Testis (tissue), 3 donors: ENCODE data around the gene SMAP1. TPM values are rescaled to one million over a fixed set of nuclear protein-coding genes. Genes with fewer than 3 reads are reported as not detected.

Experiments
- DNase-seq: peaks from one replicate; pipeline ENCODE4 v3.0.0-alpha.2; 2019
- H3K27ac ChIP-seq, 2 donors: fragments of 200-600 bp; sonication (generic); one replicate each; pipeline ENCODE4 v1.5.1; 2019
- H3K27me3 ChIP-seq: fragments of 200-600 bp; sonication (generic); one replicate; pipeline ENCODE4 v1.5.1; 2019
- H3K36me3 ChIP-seq: fragments of 200-600 bp; sonication (generic); one replicate; pipeline ENCODE4 v1.5.1; 2017; ENCODE audit warnings: low read depth; ENCODE audit errors: missing control alignments
- H3K4me1 ChIP-seq: fragments of 200-600 bp; sonication (generic); one replicate; pipeline ENCODE4 v1.5.1; 2019
- H3K4me3 ChIP-seq, 2 donors: fragments of 200-600 bp; sonication (generic); one replicate each; pipeline ENCODE4 v1.5.1; 2017 to 2019
- H3K9me3 ChIP-seq: fragments of 200-600 bp; sonication (generic); one replicate; pipeline ENCODE4 v1.5.1; 2017
- POLR2A ChIP-seq: fragments of 450-650 bp; IDR thresholded peaks from one replicate; pipeline ENCODE4 v1.6.1; 2017; ENCODE audit warnings: antibody characterized with exemption, mild to moderate bottlenecking, moderate library complexity
- WGBS, 2 donors: methylation state at CpG; one replicate each; pipeline ENCODE4 v1.1.5; 2018; 5-methylcytosine and 5-hydroxymethylcytosine counted together
- intact Hi-C: fragments of 100-400 bp; cut with DNase I; formaldehyde crosslinking; loops from one replicate; pipeline ENCODE4 v1.15.1; 2023; ENCODE audit warnings: low total_unique reads
- polyA plus RNA-seq: library from polyadenylated mRNA; stranded (reverse); fragments of 350-450 nt; fragmentation: Illumina TruSeq; extraction: RNeasy Lipid Tissue Mini Kit (QIAGEN cat#74804); gene quantifications from one replicate; pipeline ENCODE4 v1.2.3, GENCODE V29; 2014; ENCODE audit warnings: low read depth, low replicate concordance; ENCODE audit not compliant: insufficient read depth
- total RNA-seq, 2 donors: library from RNA; depleted of rRNA; stranded (reverse); fragments of >200 nt; gene quantifications; one replicate each; pipeline ENCODE4 v1.2.3, GENCODE V29; 2016
- TF ChIP-seq, protein P1 (sequence below), 3 experiments: fragments of 450-650 bp in 2 of 3; fragments of 200-600 bp in 1 of 3; sonication (generic) in 1 of 3; IDR thresholded peaks; one replicate each; pipeline ENCODE4 v1.5.1; 2016 to 2019; ENCODE audit warnings: antibody characterized with exemption in 3 of 3, mild to moderate bottlenecking in 2 of 3, moderate library complexity in 1 of 3

The SMAP1 gene
- total and polyA plus RNA-seq, 3 donors from 2014 or later = 36.1 to 43.3 (median 41.6) TPM

DNA sequence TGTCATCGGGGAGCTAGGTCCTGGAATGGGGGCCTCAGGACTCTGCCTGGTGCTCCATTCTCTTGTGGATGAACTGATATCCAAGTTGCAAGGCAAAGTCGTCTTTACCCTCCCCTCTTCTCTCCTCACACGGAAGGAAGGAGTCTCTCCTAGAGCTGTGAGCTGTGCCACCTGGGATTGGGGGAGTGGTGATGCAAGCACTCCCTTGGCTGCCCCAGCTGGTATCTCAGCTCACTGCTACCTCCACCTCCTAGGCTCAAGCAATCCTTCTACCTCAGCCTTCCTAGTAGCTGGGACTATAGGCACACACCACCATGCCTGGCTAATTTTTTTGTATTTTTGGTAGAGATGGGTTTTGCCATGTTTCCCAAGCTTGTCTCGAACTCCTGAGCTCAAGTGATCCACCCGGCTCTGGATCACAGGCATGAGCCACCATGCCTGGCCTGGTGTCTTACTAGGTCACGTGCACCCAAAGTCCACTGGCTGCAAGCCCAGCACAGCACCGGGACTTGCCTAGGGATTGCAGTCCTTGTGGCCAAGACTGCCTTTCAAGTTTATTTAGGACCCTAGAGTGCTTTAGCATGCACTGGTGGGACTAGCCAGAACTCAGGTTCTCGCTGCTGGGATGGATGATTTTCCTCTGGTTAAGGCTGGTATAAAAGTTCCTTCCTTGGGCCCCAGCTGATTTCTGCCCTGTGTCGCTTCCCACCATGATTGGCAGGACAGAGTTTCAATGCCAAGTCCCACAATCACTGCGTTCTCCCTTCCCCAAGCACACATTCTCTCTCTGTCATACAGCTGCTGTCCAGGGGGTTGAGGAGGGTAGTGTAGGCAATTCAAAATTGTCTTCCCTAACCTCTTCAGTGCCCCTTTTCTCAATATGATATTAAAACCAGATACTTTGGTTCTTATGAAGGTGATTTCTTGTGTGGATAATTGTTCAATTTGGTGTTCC is 33.5 kb downstream of the SMAP1 start:
- Histone ChIP-seq H3K27me3 (no peaks in the 10 kb centered on the region), H3K4me1 (no peaks in the 10 kb centered on the region), H3K27ac (no peak overlapping the region), H3K36me3 (no peaks in the 10 kb centered on the region), H3K4me3 (no peak overlapping the region), H3K9me3 (no peaks in the 10 kb centered on the region)
- intact Hi-C loops = loop anchor here (10.0 kb wide), 1 partner anchor 184 kb away; no protein-coding TSS in a partner anchor
- 82 to 85% methylated on average over 8 to 10 of the region's 10 CpGs for WGBS, 2 donors
- no peak for DNase-seq
- TF ChIP-seq, protein P1, sequence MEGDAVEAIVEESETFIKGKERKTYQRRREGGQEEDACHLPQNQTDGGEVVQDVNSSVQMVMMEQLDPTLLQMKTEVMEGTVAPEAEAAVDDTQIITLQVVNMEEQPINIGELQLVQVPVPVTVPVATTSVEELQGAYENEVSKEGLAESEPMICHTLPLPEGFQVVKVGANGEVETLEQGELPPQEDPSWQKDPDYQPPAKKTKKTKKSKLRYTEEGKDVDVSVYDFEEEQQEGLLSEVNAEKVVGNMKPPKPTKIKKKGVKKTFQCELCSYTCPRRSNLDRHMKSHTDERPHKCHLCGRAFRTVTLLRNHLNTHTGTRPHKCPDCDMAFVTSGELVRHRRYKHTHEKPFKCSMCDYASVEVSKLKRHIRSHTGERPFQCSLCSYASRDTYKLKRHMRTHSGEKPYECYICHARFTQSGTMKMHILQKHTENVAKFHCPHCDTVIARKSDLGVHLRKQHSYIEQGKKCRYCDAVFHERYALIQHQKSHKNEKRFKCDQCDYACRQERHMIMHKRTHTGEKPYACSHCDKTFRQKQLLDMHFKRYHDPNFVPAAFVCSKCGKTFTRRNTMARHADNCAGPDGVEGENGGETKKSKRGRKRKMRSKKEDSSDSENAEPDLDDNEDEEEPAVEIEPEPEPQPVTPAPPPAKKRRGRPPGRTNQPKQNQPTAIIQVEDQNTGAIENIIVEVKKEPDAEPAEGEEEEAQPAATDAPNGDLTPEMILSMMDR (IDR thresholded peaks at IDR 0.05) = no peak
- TF ChIP-seq POLR2A = no peak

DNA sequence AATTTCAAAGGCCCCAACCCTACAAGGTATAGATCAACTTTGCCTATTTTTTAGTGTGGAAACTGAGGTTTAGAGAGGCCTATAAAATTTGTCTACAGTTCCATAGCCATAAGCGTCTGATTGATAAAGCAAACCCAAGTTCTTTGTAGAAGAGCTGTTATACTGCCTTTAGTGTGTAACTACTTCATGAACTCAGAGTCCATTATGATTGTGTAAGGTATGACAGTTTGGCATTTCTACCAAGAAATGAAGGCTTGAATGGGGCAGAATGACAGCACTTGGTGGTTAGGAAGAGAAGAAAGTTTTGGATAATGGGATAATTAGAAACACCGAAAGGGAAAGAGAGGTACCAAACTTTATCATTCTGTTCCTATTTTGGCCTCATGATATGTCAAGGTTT is 38.1 kb downstream of the SMAP1 start:
- TF ChIP-seq POLR2A = no peak
- TF ChIP-seq, protein P1 (IDR thresholded peaks at IDR 0.05) = no peak
- H3K27ac ChIP-seq = no peak overlapping the region
- no peak overlapping the region for H3K4me3 ChIP-seq
- no peaks in the 10 kb centered on the region for H3K36me3 ChIP-seq
- H3K27me3 ChIP-seq = no peaks in the 10 kb centered on the region
- no peak for DNase-seq
- intact Hi-C loops = loop anchor here (10.0 kb wide), 1 partner anchor 179 kb away; no protein-coding TSS in a partner anchor
- WGBS, 2 donors = 89 to 93% methylated on average over 2 of the region's 2 CpGs
- H3K4me1 ChIP-seq = no peaks in the 10 kb centered on the region
- H3K9me3 ChIP-seq = no peaks in the 10 kb centered on the region

DNA sequence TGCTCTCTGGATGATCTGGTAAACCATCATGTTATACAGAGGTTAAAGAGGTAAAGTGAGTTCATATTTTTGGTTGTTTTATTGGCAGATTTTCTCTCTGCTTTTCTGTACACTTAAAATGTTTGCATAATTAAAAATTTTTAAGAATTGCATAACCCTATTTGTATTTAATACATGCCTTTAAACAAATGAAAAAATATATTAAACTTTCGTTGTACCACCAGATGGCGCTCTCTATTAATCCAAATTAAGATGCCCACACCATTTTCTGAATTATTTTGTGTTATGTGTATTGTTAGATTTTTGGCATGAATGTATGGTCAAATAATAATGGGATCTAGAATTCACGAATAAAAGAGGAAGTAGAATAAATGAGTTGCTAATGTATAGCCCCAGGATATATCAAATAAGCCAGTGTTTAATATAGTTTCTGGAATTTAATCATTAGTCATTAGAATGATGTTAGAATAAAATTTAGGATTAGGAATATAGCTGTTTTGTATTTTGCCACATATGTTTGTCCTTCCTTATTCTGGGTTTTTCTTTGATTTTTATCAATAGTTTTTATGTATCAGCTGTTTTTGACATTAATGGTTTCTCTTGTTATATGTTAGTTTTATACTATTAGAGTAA is 38.9 kb downstream of the SMAP1 start:
- 22 to 30% methylated on average over 3 of the region's 3 CpGs for WGBS, 2 donors
- TF ChIP-seq POLR2A = no peak
- TF ChIP-seq, protein P1 (IDR thresholded peaks at IDR 0.05) = peak; percentile 30 to 82 (median 37)
- no peaks in the 10 kb centered on the region for H3K36me3 ChIP-seq
- no peaks in the 10 kb centered on the region for H3K27me3 ChIP-seq
- no peak overlapping the region for H3K27ac ChIP-seq
- H3K9me3 ChIP-seq = no peaks in the 10 kb centered on the region
- H3K4me3 ChIP-seq = no peak overlapping the region
- DNase-seq = no peak
- intact Hi-C loops = loop anchor here (10.0 kb wide), 1 partner anchor 178 kb away; no protein-coding TSS in a partner anchor
- no peaks in the 10 kb centered on the region for H3K4me1 ChIP-seq

DNA sequence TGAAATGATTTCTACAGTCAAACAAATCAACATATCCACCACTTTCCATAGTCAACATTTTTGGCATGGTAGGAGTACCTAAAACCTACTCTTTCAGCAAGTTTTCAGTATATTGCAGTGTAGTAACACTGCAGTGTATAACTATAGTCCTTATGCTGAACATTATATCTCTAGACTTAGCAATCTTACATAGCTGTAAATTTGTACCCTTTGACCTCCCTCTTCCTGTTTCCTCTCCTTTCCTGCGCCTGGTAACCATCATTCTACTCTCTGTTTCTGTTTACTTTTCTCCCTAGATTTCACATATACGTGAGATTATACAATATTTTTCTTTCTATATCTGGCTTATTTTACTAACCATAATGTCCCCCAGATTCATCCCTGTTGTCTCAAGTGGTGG is 40.2 kb downstream of the SMAP1 start:
- no peak overlapping the region for H3K27ac ChIP-seq
- no peak for DNase-seq
- H3K9me3 ChIP-seq = no peaks in the 10 kb centered on the region
- no peaks in the 10 kb centered on the region for H3K4me1 ChIP-seq
- intact Hi-C loops = loop anchor here (10.0 kb wide), 1 partner anchor 177 kb away; no protein-coding TSS in a partner anchor
- H3K36me3 ChIP-seq = no peaks in the 10 kb centered on the region
- TF ChIP-seq, protein P1 (IDR thresholded peaks at IDR 0.05) = no peak
- no peak for TF ChIP-seq POLR2A
- no peak overlapping the region for H3K4me3 ChIP-seq
- H3K27me3 ChIP-seq = no peaks in the 10 kb centered on the region
- WGBS, 2 donors = 87 to 92% methylated on average over 2 of the region's 2 CpGs
